CD4-positive, alpha-beta T cell treated with Interleukin-15 for 1 hour (primary cell): Measurements from ENCODE around the gene BCLAF1.
"Not testable (repeated sequence)": the region's sequence is repeated elsewhere in the genome, so short reads cannot be mapped to it uniquely, and the experiment has no call there.

Source experiments
- DNase-seq: peaks from one replicate; pipeline ENCODE4 v3.0.0-alpha.2; 2020

The BCLAF1 gene

GRCh38 chr6:136244061-136244616, 45.5 kb downstream of the BCLAF1 start:
- DNase-seq: no peak

DNA sequence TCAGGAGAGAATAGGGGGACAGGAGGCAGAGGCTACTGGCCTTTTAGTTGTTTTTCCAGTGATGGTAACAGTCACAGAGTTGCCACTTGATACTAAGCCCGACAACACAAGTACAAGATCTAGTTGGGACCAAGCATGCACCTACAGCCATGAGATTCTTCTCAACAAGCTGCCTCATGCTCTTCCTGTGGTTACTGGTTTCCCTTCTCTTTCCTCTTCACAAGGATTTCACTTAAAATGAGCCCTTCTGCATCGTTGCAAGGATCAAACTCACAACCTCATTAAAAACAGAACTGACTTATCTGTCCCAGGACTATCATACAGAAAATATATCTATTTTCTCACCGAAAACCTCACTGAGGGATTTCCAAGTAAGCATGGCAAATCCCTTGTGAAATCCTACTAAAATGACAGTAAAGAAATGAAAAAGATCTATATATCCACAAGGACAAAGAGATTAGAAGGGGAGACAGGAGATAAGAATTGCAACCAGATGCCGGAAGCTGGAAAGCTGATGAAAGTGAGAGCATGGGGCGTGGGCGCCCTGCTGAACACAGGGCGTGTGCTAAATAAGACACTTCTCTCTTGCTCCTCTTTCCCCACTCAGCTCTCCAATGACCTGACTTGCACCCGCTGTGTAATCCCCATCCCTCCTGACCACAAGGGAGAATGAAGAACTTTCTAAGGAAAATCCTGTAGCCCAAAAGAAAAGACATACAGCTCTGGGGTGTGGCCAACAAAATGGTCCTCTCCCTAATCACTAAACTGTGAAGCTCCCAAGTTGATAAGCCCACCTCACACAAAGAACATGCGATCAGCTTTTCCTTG, 53.0 kb downstream of the BCLAF1 start:
- no peak for DNase-seq

DNA sequence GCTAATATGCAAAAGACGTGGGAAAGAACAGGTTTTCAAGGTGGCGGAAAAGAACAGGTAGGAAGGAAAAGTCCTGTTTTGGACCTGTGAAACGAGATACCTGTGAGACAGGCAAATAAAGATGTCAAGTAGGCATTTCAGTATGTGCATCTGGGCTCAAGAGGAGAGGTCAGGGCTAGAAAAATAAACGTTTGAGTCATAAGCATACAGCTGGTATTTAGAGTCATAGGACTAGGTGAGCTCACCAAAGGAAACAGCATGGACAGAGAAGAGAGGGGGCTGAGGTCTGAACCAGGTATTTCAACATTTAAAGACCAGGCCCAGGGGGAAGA, 54.4 kb downstream of the BCLAF1 start:
- DNase-seq: no peak

- DNase-seq: no peak
Observed at GRCh38 chr6:136232701-136233100, 56.9 kb downstream of the BCLAF1 start.

- no peak for DNase-seq
Observed at GRCh38 chr6:136230219-136230853, 59.3 kb downstream of the BCLAF1 start.

DNA sequence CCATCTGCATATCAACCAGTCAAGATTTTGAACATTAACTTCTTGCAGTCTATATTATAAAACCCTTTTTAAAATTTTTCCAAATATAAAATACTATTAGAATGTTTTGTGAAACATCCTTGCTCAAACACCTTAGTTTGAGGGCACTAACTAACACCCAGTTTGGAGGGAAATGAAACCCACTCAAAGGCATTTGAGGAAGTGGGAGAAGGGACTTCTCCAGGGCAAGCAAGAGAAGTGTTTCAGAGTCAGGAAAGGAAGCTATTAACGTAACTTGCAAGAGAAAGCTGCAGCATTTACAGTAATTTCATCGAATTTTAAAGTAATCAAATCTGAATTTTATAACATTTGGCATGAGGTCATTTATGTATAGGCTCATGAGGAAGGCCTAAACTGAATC, 60.8 kb downstream of the BCLAF1 start:
- no peak for DNase-seq

DNA sequence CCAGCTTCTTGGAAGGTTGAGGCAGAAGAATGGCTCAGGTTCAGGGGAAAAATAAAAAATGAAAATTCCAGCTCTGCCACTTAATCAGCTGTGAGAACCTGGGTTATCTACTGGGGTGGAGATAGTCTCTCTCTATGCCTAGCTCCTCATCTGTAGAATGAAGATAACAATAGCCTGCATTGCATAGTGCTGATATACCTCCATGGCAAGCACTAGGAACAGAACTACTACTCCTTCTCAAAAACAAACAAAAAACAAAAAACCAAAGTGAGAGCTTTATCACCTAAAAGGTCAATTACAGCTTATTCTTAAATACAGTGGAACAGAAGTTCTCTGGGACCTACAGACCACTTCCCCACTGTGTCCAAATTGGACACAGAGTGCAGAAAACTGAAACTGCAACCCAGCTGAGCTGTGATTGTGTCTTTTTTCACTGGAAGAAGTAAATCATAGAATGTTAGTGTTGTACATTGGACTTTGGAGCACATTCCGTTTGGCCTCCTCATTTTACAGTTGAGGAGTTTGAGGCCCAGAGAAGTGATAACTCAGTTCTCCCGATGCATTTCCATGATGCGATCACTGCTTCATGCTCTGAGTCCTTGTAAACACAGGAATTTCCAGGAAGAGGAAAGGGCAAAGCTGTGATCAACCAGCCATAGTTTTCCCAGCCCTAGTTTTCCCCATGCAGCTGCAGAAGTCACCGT, 62.8 kb downstream of the BCLAF1 start:
- DNase-seq: no peak

DNA sequence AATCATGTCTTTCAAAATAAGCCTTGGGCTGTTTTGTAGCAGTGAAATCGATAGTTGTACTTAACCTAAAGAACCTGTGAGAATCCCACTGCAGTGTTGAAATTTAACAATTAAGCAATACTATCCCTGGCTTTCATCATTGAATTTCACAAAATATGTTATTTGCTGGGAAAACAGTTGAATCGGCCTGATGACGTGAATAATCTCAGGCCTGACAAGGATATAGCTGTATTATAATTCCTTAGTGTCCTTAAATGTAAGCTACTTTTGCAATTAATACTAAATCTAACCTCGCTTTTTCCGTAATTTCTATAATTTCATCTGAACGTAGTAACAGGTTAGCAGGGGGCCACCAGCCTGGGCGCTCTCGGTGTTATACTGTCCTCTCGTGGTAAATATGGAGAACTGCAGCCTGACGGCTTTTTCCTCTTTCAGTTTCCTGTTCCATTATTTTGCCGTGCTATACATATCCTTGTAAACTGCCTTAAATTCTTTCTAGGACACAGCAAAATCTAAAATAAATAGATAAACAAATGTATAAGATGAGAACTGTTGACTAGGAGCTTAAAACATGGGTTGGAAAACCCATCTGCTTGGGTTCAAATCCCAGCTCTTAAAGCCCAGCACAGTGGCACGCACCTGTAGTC, 63.5 kb downstream of the BCLAF1 start:
- DNase-seq: peak; percentile 44

- DNase-seq: no peak
Observed at GRCh38 chr6:136225496-136225895, 64.2 kb downstream of the BCLAF1 start.

DNA sequence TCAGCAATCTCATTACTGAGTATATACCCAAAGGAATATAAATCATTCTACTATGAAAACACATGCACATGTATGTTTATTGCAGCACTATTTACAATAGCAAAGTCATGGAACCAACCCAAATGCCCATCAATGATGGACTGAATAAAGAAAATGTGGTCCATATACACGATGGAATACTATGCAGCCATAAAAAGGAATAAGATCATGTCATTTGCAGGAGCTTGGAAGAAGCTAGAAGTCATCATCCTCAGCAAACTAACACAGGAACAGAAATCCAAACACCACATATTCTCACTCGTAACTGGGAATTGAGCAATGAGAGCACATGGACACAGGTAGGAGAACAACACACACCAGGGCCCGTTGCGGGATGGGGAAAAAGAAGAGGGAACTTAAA, 64.7 kb downstream of the BCLAF1 start:
- not testable (repeated sequence) for DNase-seq

DNA sequence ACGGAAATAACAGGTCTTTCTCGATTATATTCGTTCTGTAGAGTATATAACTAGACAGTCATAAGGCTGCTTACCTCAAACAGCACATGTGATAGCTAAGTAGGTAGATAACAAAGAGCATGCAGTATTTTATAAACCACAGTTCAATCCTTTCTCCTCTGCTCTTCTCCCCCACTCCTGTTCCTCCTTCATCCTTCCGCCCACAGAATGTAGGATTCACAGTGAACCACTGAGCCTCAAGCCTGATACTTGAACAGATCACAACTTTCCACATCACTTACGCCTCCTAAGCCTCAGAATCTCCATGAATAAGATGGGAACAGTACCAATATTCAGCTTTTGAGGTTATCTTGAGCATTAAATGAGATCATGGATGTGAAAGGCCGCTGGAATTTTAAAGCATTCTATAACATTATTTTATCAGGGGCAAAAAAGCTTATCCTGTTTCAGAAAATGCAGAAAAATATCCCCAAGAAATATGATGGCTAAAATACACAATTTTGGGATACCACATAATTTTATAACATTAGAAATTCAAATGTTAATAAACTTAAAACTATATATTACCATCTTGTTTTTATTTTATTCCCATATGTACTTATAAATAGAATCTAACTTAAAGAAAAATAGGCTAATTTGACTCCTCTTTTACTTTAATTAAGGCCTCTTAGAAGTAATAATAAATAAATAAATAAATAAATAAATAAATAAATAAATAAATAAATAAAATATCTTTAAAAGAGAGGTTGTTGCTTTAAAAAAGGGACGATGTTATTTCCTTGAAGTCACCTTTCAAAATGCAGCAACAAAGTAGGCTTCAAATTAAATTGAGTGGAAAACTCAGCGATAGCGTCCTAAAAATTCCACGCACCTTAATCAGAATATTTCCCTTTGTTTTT, 72.9 kb downstream of the BCLAF1 start:
- no peak for DNase-seq

DNA sequence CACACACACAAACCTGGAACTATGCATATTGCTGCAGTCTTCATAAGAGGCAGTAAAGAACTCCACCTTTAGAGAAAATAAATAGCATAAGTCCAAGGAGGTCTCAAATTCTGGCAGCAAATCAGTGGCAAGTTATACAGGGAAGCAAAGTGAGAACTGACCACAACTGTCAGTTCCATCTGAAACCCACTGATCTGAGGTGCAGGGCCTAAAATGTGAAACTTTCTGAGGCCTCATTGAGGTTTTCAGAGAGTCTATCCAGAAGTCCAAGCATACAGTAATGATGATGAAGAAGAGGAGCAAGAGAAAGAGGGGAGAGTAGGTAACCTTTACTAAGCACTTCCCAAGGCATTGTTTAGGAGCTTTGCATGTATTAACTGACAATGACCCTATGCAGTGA, 75.8 kb downstream of the BCLAF1 start:
- no peak for DNase-seq

- no peak for DNase-seq
Observed at GRCh38 chr6:136213012-136213539, 76.6 kb downstream of the BCLAF1 start.

DNA sequence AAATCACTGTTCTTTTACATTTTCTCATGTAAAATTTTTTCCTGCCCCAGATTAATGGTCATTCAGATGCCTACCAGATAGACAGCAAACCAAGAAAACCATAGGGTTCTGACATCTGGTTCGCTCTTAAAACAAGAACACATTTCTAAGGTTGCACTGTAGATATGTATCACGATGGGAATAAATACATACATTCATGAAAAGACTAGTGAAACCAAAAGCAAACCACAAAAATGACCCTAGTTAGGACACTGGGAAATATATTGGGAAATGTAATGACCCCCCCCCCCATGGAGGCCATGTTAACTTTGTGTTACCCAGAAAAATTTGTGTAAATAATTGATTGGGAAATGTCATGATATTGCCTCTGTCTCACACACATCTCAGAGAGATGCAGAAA, 77.0 kb downstream of the BCLAF1 start:
- no peak for DNase-seq

DNA sequence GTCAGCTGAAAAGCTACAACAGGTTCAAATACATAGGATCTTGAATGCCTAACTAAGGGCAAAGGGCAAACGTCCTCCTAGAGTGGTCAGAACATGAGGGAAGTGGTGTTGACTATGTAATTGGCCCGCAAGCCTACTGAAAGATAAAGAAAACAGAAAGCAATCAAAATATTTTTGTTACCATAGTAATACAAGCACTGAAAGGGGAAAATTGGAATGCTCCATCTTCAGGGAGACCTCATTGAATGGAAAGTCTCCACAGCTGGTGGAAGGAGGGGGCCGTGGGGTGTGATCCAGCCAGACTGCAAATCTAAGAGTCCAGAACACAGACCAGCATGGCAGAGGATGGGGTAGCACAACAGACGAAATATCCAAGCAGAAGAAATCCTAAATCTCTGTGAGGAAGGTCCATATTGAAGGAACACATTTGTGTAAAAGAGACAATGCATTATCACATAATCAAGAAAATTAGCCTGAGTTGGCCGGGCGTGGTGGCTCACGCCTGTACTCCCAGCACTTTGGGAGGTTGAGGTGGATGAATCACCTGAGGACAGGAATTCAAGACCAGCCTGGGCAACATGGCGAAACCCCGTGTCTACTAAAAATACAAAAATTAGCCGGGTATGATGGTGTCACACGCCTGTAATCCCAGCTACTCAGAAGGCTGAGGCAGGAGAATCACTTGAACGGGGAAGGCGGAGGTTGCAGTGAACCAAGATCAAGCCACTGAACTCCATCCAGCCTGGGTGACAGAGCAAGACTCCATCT, 79.1 kb downstream of the BCLAF1 start:
- DNase-seq: no peak

DNA sequence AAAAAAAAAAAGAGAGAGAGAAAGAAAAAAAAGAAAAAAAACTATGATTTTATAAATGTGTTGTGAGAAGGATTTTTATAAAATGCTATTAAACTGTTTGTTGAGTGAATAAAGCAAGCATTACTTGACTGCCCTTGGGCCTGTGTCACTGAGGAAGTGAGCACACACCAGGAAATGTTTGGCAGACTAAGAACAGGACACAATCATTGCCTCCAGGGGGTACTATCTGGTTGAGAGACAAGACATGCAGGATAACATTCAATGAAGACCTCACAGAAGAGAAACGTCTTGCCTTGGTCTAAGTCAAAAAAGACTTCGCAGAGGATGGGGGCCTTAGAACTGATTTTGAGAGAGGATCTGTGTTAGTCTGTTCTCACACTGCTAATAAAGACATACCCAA, 80.2 kb downstream of the BCLAF1 start:
- no peak for DNase-seq

DNA sequence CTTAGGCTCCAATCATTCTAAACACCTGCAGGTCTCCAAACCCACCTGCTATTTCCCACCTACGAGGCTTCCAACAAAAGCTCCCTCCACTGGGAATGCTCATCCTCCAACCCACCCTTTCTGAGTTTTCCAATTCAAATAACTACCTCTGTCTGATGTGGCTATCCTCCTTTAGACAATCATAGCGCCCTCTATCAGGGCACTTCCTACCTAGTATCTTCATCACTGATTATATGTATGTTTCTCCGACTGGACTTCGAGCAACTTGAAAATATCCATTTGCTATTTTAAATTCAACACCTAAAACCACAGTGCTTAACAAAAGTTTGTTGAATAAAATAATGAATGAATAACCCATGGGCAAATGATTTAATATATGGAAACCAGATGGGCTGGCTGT, 80.9 kb downstream of the BCLAF1 start:
- no peak for DNase-seq
